Measurements from ENCODE around the gene WDFY2. TPM values are rescaled to one million over a fixed set of nuclear protein-coding genes. Genes with fewer than 3 reads are reported as not detected.

WDFY2 gene
- polyA plus RNA-seq, 1 donor from 2014 or later = 5.3 TPM

GRCh38 chr13:51623473-51623872 lies 39.2 kb downstream of the WDFY2 start:
- Histone ChIP-seq H3K36me3 (ENCODE audit: insufficient read depth, low read length) (no peaks in the 10 kb centered on the region), H3K9ac (ENCODE audit: low read length) (no peak overlapping the region), H2AFZ (ENCODE audit: low read depth, low read length) (no peak overlapping the region), H3K9me3 (ENCODE audit: low read length) (no peaks in the 10 kb centered on the region), H3F3A (ENCODE audit: insufficient read depth, low read length, poor library complexity, severe bottlenecking) (no peaks in the 10 kb centered on the region), H4K20me1 (ENCODE audit: insufficient read depth) (no peaks in the 10 kb centered on the region), H3K9me2 (ENCODE audit: insufficient read depth, low read length) (no peaks in the 10 kb centered on the region), H3K27ac (ENCODE audit: low read length) (no peak overlapping the region), H3K79me2 (replicated peaks; ENCODE audit: insufficient read depth, low read length) (no peaks in the 10 kb centered on the region), H3K27me3 (ENCODE audit: insufficient read depth, low read depth, low read length) (no peaks in the 10 kb centered on the region), H3K4me2 (ENCODE audit: low read length) (no peak overlapping the region), H3K4me3 (ENCODE audit: low read length) (no peak overlapping the region)
- TF ChIP-seq CTCF (IDR thresholded peaks at IDR 0.05; ENCODE audit: poor library complexity, severe bottlenecking) = no peak
- TF ChIP-seq MXI1 (conservative IDR thresholded peaks at IDR 0.05; ENCODE audit: poor library complexity, severe bottlenecking) = no peak
- no peak for TF ChIP-seq EP300 (conservative IDR thresholded peaks at IDR 0.05; ENCODE audit: poor library complexity, severe bottlenecking)
- TF ChIP-seq SMC3 (conservative IDR thresholded peaks at IDR 0.05; ENCODE audit: poor library complexity) = no peak
- no peak for TF ChIP-seq TAF1 (IDR thresholded peaks at IDR 0.05; ENCODE audit: low read depth)
- no peak for TF ChIP-seq EZH2 (IDR thresholded peaks at IDR 0.05; ENCODE audit: borderline replicate concordance, insufficient read depth, low read length, poor library complexity, severe bottlenecking)

- Histone ChIP-seq H3K9me2 (ENCODE audit: insufficient read depth, low read length) (no peaks in the 10 kb centered on the region), H3K4me2 (ENCODE audit: low read length) (no peak overlapping the region), H3K9ac (ENCODE audit: low read length) (no peak overlapping the region), H3F3A (ENCODE audit: insufficient read depth, low read length, poor library complexity, severe bottlenecking) (no peaks in the 10 kb centered on the region), H3K9me3 (ENCODE audit: low read length) (no peaks in the 10 kb centered on the region), H3K79me2 (replicated peaks; ENCODE audit: insufficient read depth, low read length) (no peaks in the 10 kb centered on the region), H3K4me3 (ENCODE audit: low read length) (no peak overlapping the region), H3K36me3 (ENCODE audit: insufficient read depth, low read length) (no peaks in the 10 kb centered on the region), H3K27ac (ENCODE audit: low read length) (no peak overlapping the region), H2AFZ (ENCODE audit: low read depth, low read length) (no peak overlapping the region), H3K27me3 (ENCODE audit: insufficient read depth, low read depth, low read length) (no peaks in the 10 kb centered on the region), H4K20me1 (ENCODE audit: insufficient read depth) (no peaks in the 10 kb centered on the region)
- TF ChIP-seq SMC3 (conservative IDR thresholded peaks at IDR 0.05; ENCODE audit: poor library complexity) = no peak
- no peak for TF ChIP-seq EP300 (conservative IDR thresholded peaks at IDR 0.05; ENCODE audit: poor library complexity, severe bottlenecking)
- no peak for TF ChIP-seq REST (IDR thresholded peaks at IDR 0.05; ENCODE audit: borderline replicate concordance)
- TF ChIP-seq EZH2 (IDR thresholded peaks at IDR 0.05; ENCODE audit: borderline replicate concordance, insufficient read depth, low read length, poor library complexity, severe bottlenecking) = no peak
- TF ChIP-seq MXI1 (conservative IDR thresholded peaks at IDR 0.05; ENCODE audit: poor library complexity, severe bottlenecking) = no peak
- TF ChIP-seq CTCF (IDR thresholded peaks at IDR 0.05; ENCODE audit: poor library complexity, severe bottlenecking) = no peak
- TF ChIP-seq TAF1 (IDR thresholded peaks at IDR 0.05; ENCODE audit: low read depth) = no peak
- TF ChIP-seq POLR2AphosphoS5 (IDR thresholded peaks at IDR 0.05) = no peak
- no peak for TF ChIP-seq RAD21 (conservative IDR thresholded peaks at IDR 0.05)
These were observed 39.9 kb downstream of the WDFY2 start for GRCh38 chr13:51624207-51624606.
